Measurements from ENCODE around the gene CPED1.

DNA sequence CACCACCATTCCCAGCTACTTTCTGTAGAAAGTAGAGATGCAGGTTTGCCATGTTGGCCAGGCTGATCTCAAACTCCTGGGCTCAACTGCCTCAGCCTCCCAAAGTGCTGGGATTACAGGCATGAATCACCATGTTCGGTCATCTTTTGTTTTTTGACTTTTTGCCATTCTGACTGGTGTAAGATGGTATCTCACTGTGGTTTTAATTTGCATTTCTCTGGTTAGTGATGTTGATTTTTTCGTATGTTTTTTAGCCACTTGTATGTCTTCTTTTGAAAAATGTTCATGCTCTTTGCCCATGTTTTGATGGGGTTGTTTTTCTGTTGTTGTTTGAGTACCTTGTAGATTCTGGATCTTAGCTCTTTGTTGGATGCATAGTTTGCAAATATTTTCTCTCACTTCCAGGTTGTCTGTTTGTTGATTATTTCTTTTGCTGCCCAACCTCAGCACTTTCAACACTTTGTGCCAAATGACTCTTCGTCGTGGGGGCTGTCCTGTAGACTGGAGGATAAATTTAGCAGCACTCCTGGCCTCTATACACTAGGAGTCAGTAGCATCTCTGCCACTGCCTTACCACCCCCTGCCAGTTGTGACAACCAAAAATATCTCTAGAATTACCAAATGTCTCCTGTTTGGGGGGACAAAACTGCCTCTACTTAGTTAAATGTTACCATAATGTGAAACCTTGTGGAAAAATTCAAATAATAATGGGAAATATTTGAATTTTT lies 6.5 kb upstream of the CPED1 start:
- TF ChIP-seq, protein P1, sequence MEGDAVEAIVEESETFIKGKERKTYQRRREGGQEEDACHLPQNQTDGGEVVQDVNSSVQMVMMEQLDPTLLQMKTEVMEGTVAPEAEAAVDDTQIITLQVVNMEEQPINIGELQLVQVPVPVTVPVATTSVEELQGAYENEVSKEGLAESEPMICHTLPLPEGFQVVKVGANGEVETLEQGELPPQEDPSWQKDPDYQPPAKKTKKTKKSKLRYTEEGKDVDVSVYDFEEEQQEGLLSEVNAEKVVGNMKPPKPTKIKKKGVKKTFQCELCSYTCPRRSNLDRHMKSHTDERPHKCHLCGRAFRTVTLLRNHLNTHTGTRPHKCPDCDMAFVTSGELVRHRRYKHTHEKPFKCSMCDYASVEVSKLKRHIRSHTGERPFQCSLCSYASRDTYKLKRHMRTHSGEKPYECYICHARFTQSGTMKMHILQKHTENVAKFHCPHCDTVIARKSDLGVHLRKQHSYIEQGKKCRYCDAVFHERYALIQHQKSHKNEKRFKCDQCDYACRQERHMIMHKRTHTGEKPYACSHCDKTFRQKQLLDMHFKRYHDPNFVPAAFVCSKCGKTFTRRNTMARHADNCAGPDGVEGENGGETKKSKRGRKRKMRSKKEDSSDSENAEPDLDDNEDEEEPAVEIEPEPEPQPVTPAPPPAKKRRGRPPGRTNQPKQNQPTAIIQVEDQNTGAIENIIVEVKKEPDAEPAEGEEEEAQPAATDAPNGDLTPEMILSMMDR (IDR thresholded peaks at IDR 0.05): no peak
- TF ChIP-seq EZH2phosphoT487 (IDR thresholded peaks at IDR 0.05): no peak
